Naive thymus-derived CD8-positive, alpha-beta T cell (primary cell): ENCODE measurements around the gene LAMA5. TPM values are rescaled to one million over a fixed set of nuclear protein-coding genes. Genes with fewer than 3 reads are reported as not detected.

Source experiments
- ATAC-seq, 2 donors: fragments of 150-1000 bp; cut with Tn5 transposase in 1 of 2; sonication (Bioruptor Pico), chemical (Tn5 transposase) in 1 of 2; 1 replicate in 1 of 2; 2 replicates in 1 of 2; pipeline ENCODE4 v1.10.0; 2021; ENCODE audit warnings: mild to moderate bottlenecking in 2 of 2, moderate library complexity in 2 of 2
- POLR2A ChIA-PET: fragments of 350-600 bp; sonication (Branson Sonifier 250); formaldehyde crosslinking; loops from one replicate; lab custom pipeline; 2021; ENCODE audit warnings: antibody characterized with exemption; lab: Charles Lee
- DNase-seq, 10 donors: peaks; one replicate each; pipeline versions ENCODE4 v3.0.0 to v3.0.0-alpha.2; 2020 to 2022
- H3K27ac Mint-ChIP-seq, 10 donors: one replicate each; pipeline ENCODE4 v1.8.0; 2020 to 2022; ENCODE audit warnings: mild to moderate bottlenecking in 10 of 10, mixed read lengths in 10 of 10, moderate library complexity in 4 of 10, inconsistent platforms in 1 of 10
- H3K27me3 Mint-ChIP-seq, 5 donors: one replicate each; pipeline ENCODE4 v1.8.0; 2021 to 2022; ENCODE audit warnings: mixed read lengths in 5 of 5
- H3K36me3 Mint-ChIP-seq, 3 donors: one replicate each; pipeline ENCODE4 v1.8.0; 2020 to 2022; ENCODE audit warnings: mixed read lengths in 3 of 3, mild to moderate bottlenecking in 2 of 3, inconsistent platforms in 1 of 3
- H3K4me1 Mint-ChIP-seq, 4 donors: one replicate each; pipeline ENCODE4 v1.8.0; 2021 to 2022; ENCODE audit warnings: mixed read lengths in 4 of 4
- H3K4me3 Mint-ChIP-seq, 10 donors: one replicate each; pipeline ENCODE4 v1.8.0; 2020 to 2022; ENCODE audit warnings: mild to moderate bottlenecking in 10 of 10, mixed read lengths in 10 of 10, moderate library complexity in 6 of 10, inconsistent platforms in 1 of 10
- H3K9me3 Mint-ChIP-seq, 9 donors: one replicate each; pipeline ENCODE4 v1.8.0; 2020 to 2022; ENCODE audit warnings: mixed read lengths in 9 of 9, mild to moderate bottlenecking in 3 of 9, inconsistent platforms in 1 of 9, moderate library complexity in 1 of 9
- polyA plus RNA-seq, 3 donors: library from polyadenylated mRNA; unstranded; fragments of 300-500 nt; fragmentation: Illumina TruSeq; gene quantifications; one replicate each; pipeline ENCODE4 v1.2.3, GENCODE V29; 2021
- total RNA-seq, 8 experiments: library from RNA in 2 of 8; stranded (reverse) in 2 of 8; gene quantifications; one replicate each; pipeline ENCODE4 v1.2.3 and lab custom pipeline; 2021 to 2026

The LAMA5 gene
- total and polyA plus RNA-seq, 5 experiments from 2014 or later, result 0.27 to 4.0 (median 2.5) TPM; not detected in 2

DNA sequence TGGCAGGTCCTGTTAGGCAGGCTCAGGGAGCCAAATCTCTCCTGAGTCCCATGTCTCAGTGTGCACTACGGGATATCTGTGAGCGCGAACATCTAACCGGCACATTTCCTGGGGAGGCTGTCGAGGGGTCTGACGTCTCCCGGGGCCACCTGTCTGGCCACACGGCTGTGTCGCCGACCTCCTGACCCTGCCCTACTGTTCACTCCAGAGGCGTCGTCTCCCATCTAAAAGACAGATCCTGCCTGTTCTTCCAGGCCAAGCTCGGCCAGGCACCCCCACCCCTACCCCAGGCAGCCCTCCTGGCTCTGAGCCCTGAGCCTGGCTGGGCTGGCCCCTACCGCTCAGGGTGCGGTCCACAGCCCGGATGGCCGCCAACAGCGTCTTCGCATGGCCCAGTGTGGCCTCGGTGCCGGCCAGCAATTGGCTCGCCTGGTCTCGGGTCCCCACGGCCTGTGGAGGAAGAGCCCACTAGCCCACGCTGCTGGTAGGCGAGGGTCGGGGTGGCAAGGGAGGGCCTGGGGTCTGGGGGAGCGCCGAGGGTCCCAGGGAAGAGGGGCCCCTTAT, 47.7 kb downstream of the LAMA5 start:
- no peaks in the 10 kb centered on the region for H3K27me3 Mint-ChIP-seq
- ATAC-seq (no peak), DNase-seq (peak in 1 of 10 donors; percentile 4)
- POLR2A ChIA-PET, result no interaction called here
- peaks cover 0 to 6% (median under 1%) of the 10 kb centered on the region in 4 donors for H3K4me1 Mint-ChIP-seq
- no peaks in the 10 kb centered on the region for H3K9me3 Mint-ChIP-seq
- no peak overlapping the region for H3K27ac Mint-ChIP-seq
- no peaks in the 10 kb centered on the region for H3K36me3 Mint-ChIP-seq
- H3K4me3 Mint-ChIP-seq, result no peak overlapping the region

DNA sequence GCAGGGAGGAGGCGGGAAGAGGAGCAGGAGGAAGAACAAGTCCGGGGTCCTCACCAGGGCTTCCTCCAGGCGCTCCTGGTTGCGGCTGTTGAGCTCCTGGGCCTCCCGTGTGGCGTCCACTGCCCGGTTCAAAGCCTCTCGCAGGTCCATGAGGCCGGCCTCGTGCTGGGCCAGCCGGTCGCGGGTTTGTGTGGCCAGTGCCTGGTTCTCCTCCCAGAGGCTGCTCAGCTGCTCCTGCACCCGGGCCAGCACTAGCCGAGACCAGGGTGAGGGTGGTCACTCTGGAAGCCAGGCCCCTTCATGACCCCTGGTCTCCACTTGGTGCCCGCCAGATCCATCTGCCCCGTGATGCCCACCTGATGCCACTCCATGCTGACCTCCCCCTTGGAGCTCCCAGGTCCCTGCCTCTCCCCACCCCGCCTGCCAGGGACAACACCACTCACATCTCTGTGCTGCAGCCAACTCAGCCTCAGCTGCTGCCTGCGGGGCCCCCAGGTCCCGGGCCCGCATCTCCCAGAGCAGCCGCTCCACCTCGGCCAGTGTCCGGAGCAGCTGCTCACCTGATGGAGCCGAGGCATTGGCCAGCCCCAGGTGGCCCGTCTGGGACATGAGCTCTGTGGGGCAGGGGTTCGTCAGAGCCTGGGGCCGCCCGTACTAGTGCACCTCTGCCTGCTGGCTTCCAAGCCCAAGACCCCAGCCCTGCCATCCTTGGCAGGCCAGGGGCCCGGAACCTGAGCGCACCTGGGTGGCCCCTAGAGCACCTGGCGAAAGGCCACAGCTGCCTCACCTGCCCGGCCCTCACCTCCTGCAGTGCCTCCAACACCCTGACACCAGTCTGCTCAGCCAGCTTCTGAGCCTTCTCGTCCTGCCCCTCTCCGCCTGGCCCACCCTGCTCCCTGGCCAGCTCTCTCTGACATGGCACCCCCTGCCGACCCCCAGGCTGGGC, 48.4 kb downstream of the LAMA5 start:
- ATAC-seq (peak in 1 of 2 donors; percentile 33), DNase-seq (peak in 2 of 10 donors; percentile 3 to 19)
- Mint-ChIP-seq H3K9me3 (no peaks in the 10 kb centered on the region), H3K36me3 (no peaks in the 10 kb centered on the region), H3K27me3 (no peaks in the 10 kb centered on the region), H3K27ac (peak overlapping the region in 2 of 10 donors; percentile 2 to 5), H3K4me3 (no peak overlapping the region), H3K4me1 (peaks cover 0 to 6% (median under 1%) of the 10 kb centered on the region in 4 donors)
- POLR2A ChIA-PET, result no interaction called here

DNA sequence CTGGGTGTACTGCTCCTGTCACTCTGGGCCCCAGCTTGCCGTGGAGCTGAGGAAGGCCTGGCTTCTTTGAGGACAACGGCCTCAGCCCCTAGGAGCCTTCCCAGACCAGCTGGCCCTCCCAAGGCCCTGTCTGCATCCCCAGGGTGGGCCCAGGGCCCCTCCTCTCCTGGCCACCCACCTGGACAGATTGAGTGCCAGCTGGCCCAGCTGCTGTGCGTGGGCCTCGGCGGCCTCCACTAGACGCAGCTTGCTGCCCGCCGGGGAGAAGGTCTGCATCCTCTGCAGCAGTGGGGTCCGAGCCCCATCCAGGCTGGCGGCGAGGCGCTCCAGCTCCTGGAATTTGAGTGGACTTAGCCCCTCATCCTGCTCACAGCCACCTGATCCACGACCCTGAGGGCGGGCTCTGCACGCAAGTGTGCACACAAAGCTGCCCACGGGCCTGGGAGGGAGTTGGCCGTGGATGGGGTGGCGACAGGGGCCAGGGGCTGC, 49.9 kb downstream of the LAMA5 start:
- ATAC-seq (no peak), DNase-seq (no peak)
- Mint-ChIP-seq H3K4me3 (peak overlapping the region in 1 of 10 donors; percentile 19), H3K9me3 (no peaks in the 10 kb centered on the region), H3K4me1 (peaks cover 0 to 6% (median under 1%) of the 10 kb centered on the region in 4 donors), H3K27me3 (no peaks in the 10 kb centered on the region), H3K36me3 (no peaks in the 10 kb centered on the region), H3K27ac (peak overlapping the region in 1 of 10 donors; percentile 87)
- POLR2A ChIA-PET, result no interaction called here

DNA sequence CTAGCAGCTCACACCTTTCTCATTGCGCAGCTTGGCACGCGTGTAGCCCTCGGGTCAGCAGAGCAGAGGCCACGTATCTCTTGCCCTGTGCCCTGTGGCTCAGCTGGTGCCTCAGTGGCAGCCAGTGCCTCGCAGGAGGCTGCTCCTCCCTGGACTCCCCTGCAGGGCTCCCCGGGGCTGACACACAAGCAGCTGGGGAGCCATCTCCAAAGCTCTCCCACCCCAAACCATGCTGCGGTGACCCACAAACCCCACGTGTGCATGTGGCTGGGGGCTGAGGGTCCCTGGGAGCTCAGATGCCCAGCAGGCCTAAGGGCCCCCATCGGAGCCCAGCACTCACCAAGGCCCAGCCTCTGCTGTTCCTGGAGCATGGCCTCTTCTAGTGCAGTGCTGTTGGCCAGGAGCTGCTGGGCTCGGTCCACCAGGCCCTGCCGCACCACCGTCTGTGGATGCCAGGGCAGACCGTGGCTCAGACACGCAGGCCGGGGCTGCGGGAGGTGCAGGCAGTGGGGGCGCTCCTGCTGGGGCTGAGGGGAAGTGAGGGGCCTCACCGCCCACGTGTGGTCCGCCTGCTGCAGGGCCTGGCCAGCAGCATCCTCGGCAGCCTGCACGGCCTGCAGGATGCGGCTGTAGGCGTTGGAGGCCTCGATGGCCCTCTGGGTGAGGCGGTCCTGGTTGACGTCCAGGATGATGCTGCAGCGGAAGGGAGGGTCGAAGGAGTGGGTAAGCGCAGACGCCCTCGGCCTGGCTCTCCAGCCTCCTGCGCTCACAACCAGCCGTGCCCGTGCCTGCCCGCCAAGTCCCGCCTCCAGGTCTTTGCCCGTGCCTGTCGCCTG, 50.6 kb downstream of the LAMA5 start:
- no peaks in the 10 kb centered on the region for H3K27me3 Mint-ChIP-seq
- H3K9me3 Mint-ChIP-seq, result no peaks in the 10 kb centered on the region
- H3K27ac Mint-ChIP-seq, result peak overlapping the region in 1 of 10 donors; percentile 27
- POLR2A ChIA-PET, result no interaction called here
- H3K36me3 Mint-ChIP-seq, result no peaks in the 10 kb centered on the region
- H3K4me1 Mint-ChIP-seq, result peaks cover 0 to 6% (median under 1%) of the 10 kb centered on the region in 4 donors
- ATAC-seq, result no peak
- DNase-seq, result no peak
- no peak overlapping the region for H3K4me3 Mint-ChIP-seq

DNA sequence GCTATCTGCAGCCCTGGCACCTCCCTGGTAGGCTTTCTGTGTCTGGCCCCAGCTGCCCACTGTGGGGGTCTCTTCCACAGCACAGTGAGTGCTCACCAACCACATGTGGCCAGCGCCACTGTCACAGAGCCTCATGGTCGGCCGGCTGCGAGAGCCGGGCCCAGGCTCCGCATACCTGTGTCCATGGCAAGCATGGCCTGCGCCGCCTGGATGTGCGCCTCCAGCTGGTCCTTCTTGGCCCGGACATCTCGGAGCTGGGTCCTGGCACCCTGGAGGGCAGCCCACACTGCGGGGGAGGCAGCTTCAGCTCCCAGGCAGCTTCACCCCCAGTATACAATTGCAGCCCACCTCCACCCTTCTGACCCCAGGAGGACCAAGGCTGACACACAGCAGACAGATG, 51.3 kb downstream of the LAMA5 start:
- Mint-ChIP-seq H3K4me1 (peaks cover 0 to 4% (median 0%) of the 10 kb centered on the region in 4 donors), H3K9me3 (no peaks in the 10 kb centered on the region), H3K27me3 (no peaks in the 10 kb centered on the region), H3K27ac (peak overlapping the region in 1 of 10 donors; percentile 62), H3K4me3 (no peak overlapping the region), H3K36me3 (no peaks in the 10 kb centered on the region)
- ATAC-seq (no peak), DNase-seq (no peak)
- POLR2A ChIA-PET, result interaction anchor here (0.6 kb wide), 1 partner anchor 64 kb away, joined by 3 read pairs; no protein-coding TSS in a partner anchor

DNA sequence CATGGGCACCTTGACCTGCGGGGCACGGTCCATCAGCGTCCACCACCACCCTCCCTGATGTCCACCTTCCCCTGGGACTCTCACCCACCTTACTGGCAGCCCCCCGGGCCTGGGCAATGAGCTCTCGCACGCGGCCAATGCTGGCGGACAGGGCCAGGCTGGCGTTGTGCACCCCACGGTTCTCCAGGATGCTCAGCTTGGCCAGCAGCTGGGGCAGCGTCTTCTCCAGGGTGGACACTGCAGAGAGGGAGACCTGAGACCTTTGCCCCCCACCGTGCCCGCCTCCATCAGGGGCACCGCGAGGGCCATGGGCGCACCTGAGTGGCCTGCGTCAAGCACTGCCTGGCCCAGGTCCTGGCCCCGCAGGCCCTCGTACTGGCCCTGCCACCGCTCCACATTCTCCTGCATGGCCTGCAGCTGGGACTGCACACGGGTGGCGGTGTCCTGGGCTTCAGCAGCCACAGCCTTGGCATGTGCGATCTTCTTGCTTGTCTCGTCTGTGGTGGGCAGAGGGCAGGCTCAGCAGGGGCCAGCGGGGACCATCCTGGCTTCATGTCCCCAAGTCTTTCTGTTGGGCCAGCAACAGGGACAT, 52.3 kb downstream of the LAMA5 start:
- peaks cover 0 to 3% (median 0%) of the 10 kb centered on the region in 4 donors for H3K4me1 Mint-ChIP-seq
- peaks cover 0 to 2% (median 0%) of the 10 kb centered on the region in 3 donors for H3K36me3 Mint-ChIP-seq
- no peak overlapping the region for H3K4me3 Mint-ChIP-seq
- no peaks in the 10 kb centered on the region for H3K27me3 Mint-ChIP-seq
- DNase-seq (no peak), ATAC-seq (no peak)
- no peaks in the 10 kb centered on the region for H3K9me3 Mint-ChIP-seq
- H3K27ac Mint-ChIP-seq, result peak overlapping the region in 1 of 10 donors; percentile 60
- POLR2A ChIA-PET, result no interaction called here

DNA sequence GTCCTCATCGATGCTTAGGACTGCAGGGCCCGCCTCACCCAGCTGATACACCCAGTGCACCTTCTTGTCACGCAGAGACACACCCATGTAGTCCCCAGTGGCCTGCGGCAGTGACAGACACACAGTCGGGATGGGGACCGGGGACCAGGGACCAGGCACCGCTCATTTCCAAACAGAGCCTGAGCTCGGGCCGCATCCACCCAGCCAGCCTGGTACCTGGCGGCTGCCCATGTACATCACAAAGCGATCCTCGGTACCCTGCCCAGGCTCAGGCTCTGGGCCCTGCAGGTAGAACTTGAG, 52.8 kb downstream of the LAMA5 start:
- Mint-ChIP-seq H3K27ac (peak overlapping the region in 1 of 10 donors; percentile 90), H3K27me3 (no peaks in the 10 kb centered on the region), H3K4me1 (peaks cover 0 to 3% (median 0%) of the 10 kb centered on the region in 4 donors), H3K9me3 (no peaks in the 10 kb centered on the region), H3K4me3 (no peak overlapping the region), H3K36me3 (peaks cover 0 to 4% (median 0%) of the 10 kb centered on the region in 3 donors)
- ATAC-seq, result no peak
- no peak for DNase-seq
- POLR2A ChIA-PET, result no interaction called here

DNA sequence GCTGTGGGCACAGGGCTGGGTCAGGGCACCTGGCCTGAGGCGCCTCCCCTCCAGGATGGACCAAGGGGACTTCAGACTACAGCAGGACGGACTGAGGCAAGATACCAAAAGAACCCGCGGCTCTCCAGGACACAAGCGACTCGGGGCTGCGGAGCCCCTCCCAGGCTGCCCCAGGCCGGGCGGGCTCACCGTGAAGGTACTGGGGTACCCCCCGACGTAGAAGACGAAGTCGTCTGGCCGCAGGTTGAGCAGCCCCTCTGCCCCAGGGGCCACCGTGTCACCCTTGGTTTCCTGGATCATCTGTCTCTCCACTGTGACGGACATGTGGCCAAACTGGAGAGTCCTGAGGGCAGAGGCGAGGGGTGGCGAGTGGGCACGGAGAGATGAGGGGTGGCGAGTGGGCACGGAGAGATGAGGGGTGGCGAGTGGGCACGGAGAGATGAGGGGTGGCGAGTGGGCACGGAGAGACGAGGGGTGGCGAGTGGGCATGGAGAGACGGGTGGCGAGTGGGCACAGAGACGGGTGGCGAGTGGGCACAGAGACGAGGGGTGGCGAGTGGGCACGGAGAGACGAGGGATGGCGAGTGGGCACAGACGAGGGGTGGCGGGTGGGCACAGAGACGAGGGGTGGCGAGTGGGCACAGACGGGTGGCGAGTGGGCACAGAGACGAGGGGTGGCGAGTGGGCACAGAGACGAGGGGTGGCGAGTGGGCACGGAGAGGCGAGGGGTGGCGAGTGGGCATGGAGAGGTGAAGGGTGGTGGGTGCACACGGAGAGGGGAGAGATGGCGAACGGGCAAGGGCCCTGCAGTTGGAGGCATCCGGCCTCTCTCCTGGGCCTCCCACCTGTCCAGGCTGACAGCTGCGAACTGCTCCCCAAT, 53.4 kb downstream of the LAMA5 start:
- Mint-ChIP-seq H3K4me1 (peaks cover 0 to 3% (median 0%) of the 10 kb centered on the region in 4 donors), H3K36me3 (peaks cover 0 to 9% (median 2%) of the 10 kb centered on the region in 3 donors), H3K9me3 (no peaks in the 10 kb centered on the region), H3K27ac (peak overlapping the region in 1 of 10 donors; percentile 90), H3K4me3 (no peak overlapping the region), H3K27me3 (no peaks in the 10 kb centered on the region)
- ATAC-seq, result no peak
- DNase-seq, result no peak
- POLR2A ChIA-PET, result no interaction called here

DNA sequence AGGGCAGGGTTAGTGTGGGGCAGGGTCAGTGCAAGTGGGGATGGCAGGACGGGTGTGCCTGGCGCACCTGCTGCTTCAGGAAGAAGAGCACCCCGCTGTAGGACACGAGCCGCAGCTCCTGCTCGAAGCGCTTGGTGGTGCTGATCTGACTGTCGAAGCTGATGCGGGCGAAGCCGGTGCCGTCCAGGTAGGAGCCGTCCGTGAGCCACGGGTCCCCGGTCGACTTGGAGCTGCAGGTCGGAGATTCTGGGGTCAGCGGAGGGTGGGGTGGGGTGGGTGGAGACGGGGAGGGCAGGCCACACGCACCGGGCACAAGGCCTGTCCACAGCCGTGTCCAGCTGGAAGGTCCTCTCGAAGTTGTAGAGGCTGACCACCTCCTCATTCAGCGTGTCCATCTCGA, 54.1 kb downstream of the LAMA5 start:
- Mint-ChIP-seq H3K4me3 (no peak overlapping the region), H3K4me1 (peaks cover 0 to 3% (median 0%) of the 10 kb centered on the region in 4 donors), H3K9me3 (no peaks in the 10 kb centered on the region), H3K27me3 (no peaks in the 10 kb centered on the region), H3K27ac (no peak overlapping the region), H3K36me3 (peaks cover 0 to 15% (median 2%) of the 10 kb centered on the region in 3 donors)
- no peak for DNase-seq
- no peak for ATAC-seq
- POLR2A ChIA-PET, result no interaction called here

DNA sequence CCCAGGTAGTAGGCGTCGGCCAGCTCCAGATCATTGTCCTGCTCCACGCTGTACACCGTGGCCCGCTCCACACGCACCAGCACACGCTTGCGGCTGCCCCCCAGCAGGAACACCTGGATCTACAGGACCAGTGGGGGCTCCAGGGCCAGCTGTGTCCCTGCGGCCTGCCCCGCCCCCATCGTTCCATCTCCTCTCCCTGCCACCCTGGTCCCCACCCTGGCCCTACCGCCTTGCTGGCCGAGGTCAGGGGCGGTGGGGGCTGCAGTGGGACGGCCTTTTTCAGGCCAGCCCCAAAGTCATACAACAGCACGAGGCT, 54.5 kb downstream of the LAMA5 start:
- no peak overlapping the region for H3K27ac Mint-ChIP-seq
- ATAC-seq (no peak), DNase-seq (no peak)
- POLR2A ChIA-PET, result no interaction called here
- no peak overlapping the region for H3K4me3 Mint-ChIP-seq
- H3K27me3 Mint-ChIP-seq, result no peaks in the 10 kb centered on the region
- H3K9me3 Mint-ChIP-seq, result no peaks in the 10 kb centered on the region
- H3K36me3 Mint-ChIP-seq, result peaks cover 0 to 18% (median 2%) of the 10 kb centered on the region in 3 donors
- H3K4me1 Mint-ChIP-seq, result peaks cover 0 to 3% (median 0%) of the 10 kb centered on the region in 4 donors

DNA sequence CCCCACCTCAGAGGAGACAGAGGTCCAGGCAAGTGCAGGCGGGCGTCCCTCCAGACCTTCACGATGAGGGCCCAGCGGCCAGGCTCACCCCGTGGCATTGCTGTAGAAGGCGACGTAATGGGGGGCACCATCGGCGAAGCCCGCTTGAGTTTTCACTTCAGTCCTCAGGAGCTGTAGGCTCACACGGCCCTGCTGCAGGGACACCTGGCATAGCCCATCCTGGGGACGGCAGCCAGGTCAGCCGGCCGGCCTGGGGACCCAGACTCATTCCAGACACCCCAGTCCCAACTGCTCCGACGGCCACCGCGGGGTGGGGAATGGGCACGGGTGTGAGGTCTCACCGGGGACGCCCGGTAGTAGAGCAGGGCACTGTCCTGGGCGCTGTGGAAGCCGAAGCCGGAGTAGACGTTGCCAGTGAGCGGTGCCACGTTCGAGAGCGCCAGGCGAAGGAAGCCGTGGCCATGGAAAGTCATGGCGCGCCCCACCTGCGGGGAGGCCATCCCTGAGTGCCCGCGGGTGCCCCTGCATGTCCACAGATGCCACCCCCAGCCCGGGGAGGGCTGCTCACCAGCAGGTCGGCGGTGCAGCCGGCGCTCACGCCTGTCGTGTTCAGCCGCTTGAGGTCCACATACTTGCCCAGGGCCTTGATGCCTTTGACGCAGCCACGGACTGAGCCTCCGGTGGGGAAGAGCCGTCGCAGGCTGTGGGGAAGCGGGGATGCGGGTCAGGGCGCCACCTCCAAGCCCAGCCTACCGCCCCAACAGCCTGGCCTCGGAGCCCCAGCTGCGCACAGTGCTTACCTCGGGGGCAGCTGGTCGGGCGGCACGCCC, 55.1 kb downstream of the LAMA5 start:
- H3K27me3 Mint-ChIP-seq, result no peaks in the 10 kb centered on the region
- ATAC-seq (no peak), DNase-seq (no peak)
- H3K4me1 Mint-ChIP-seq, result no peaks in the 10 kb centered on the region
- peaks cover 0 to 22% (median 2%) of the 10 kb centered on the region in 3 donors for H3K36me3 Mint-ChIP-seq
- POLR2A ChIA-PET, result no interaction called here
- no peak overlapping the region for H3K27ac Mint-ChIP-seq
- H3K4me3 Mint-ChIP-seq, result no peak overlapping the region
- no peaks in the 10 kb centered on the region for H3K9me3 Mint-ChIP-seq
